ENCODE data around the gene ROPN1L. TPM values are rescaled to one million over a fixed set of nuclear protein-coding genes. Genes with fewer than 3 reads are reported as not detected.

Gene ROPN1L
- total and polyA plus RNA-seq, 3 donors from 2014 or later = 199 to 538 (median 333) TPM

DNA sequence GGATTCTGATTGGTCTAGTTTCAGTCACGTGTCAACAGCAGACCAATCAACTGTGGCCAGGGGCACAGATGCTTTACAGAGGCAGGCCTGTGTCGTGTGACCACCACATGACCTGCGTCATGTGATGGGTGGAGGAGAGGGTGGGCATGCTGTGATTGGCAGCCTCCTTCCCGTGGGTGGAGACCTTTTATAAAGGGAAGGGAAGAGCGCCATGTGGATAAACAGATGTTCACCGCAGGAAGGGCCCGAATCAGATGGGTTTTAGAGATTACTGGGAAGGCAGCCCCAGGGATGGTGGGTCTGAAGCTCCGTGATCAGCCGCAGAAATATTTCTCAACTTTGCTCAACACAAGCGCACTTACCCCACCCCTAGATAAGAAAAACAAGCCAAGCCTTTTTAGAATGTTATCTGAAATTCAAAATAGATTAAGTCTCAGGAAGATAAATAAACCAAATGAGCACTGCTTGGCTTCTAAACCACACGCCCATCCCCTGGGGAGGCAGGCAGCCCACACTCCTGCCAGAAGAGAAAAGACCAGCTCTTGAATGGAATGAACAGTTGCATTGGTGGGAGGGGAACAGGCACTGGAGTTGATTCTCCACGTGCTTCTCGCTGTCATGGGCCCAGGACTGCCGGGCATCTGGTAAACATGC is 43.6 kb downstream of the ROPN1L start:
- intact Hi-C loops (cut with DNase I; ENCODE audit: low total_unique reads) = no loop called here
- no peaks in the 10 kb centered on the region for H3K27me3 ChIP-seq
- peak; percentile 72 for DNase-seq
- TF ChIP-seq POLR2A (IDR thresholded peaks at IDR 0.05) = no peak
- TF ChIP-seq, protein P1, sequence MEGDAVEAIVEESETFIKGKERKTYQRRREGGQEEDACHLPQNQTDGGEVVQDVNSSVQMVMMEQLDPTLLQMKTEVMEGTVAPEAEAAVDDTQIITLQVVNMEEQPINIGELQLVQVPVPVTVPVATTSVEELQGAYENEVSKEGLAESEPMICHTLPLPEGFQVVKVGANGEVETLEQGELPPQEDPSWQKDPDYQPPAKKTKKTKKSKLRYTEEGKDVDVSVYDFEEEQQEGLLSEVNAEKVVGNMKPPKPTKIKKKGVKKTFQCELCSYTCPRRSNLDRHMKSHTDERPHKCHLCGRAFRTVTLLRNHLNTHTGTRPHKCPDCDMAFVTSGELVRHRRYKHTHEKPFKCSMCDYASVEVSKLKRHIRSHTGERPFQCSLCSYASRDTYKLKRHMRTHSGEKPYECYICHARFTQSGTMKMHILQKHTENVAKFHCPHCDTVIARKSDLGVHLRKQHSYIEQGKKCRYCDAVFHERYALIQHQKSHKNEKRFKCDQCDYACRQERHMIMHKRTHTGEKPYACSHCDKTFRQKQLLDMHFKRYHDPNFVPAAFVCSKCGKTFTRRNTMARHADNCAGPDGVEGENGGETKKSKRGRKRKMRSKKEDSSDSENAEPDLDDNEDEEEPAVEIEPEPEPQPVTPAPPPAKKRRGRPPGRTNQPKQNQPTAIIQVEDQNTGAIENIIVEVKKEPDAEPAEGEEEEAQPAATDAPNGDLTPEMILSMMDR (IDR thresholded peaks at IDR 0.05) = no peak
- no peaks in the 10 kb centered on the region for H3K9me3 ChIP-seq
- no peaks in the 10 kb centered on the region for H3K4me1 ChIP-seq
- no peaks in the 10 kb centered on the region for H3K36me3 ChIP-seq (ENCODE audit: low read depth, missing control alignments)
- whole genome bisulfite sequencing, 2 donors = 48 to 58% methylated on average over 14 of the region's 14 CpGs
- no peak overlapping the region for H3K27ac ChIP-seq
- H3K4me3 ChIP-seq = no peak overlapping the region

DNA sequence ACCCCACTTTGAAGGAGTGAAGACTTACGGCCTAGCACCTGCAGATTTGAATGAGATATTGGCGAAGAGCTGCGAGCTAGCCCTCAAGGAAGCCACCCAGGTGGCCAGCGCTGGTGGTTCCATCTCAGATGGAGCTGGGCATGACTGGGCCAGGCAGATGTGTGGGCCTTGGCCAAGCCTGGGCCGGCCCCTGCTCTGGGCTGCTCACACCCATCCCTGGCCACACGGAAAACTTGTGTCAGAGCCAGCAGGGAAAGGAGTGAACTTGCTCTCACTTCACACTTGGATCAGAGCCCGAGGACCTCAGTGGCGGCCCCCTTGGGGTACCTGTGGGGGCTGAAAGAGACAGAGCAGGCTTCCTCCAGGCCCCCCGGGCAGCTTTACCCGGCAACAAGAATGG is 44.2 kb downstream of the ROPN1L start:
- Histone ChIP-seq H3K36me3 (ENCODE audit: low read depth, missing control alignments) (no peaks in the 10 kb centered on the region), H3K4me1 (no peaks in the 10 kb centered on the region), H3K9me3 (no peaks in the 10 kb centered on the region), H3K27ac (no peak overlapping the region), H3K27me3 (no peaks in the 10 kb centered on the region), H3K4me3 (no peak overlapping the region)
- TF ChIP-seq, protein P1 (IDR thresholded peaks at IDR 0.05) = no peak
- TF ChIP-seq POLR2A (IDR thresholded peaks at IDR 0.05) = no peak
- no peak for DNase-seq
- intact Hi-C loops (cut with DNase I; ENCODE audit: low total_unique reads) = no loop called here
- WGBS, 2 donors = 40 to 63% methylated on average over 4 to 10 of the region's 10 CpGs

DNA sequence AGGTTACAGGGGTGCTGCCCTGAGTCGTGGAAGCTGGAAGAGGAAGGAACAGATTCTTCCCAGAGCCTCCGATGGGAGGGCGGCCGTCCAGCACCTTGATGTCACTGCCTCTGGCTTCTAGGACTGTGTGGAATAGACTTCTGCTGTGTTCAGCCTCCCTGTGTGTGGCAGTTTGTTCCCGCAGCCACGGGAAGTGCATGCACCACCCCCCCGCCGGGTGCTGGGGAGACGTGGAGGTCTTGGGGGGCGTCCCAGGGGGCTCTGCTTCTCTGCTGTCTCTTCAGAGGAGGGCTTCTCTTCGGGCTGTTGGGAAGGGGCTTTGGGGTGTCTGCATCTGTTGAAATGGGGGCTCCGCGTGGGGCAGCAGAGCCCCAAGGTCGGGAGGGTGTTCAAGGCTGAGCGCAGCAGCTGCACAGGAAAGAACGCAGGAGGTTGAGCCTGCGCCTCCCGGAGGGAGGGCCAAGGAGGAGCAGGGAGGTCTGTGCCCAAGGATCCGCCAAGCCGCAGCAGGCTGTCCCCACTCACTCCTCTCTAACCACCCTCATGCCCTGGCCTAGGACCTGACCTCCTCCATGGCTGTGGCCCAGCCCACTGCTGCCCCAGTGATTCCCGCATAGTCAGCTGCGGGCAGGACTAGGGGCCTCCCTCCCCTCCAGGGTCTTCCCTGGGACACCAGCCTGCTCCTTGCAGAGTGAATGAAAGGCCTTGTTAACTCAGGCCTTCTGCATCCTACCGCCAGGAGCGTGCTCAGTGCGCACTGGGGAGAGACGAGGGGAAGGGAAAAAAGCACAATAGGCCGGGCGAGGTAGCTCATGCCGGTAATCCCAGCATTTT is 45.0 kb downstream of the ROPN1L start:
- no peaks in the 10 kb centered on the region for H3K4me1 ChIP-seq
- no peak for TF ChIP-seq POLR2A (IDR thresholded peaks at IDR 0.05)
- TF ChIP-seq, protein P1 (IDR thresholded peaks at IDR 0.05) = no peak
- H3K27me3 ChIP-seq = no peaks in the 10 kb centered on the region
- no peaks in the 10 kb centered on the region for H3K9me3 ChIP-seq
- 50 to 67% methylated on average over 21 to 29 of the region's 29 CpGs for WGBS, 2 donors
- DNase-seq = no peak
- intact Hi-C loops (cut with DNase I; ENCODE audit: low total_unique reads) = no loop called here
- no peak overlapping the region for H3K27ac ChIP-seq
- H3K36me3 ChIP-seq (ENCODE audit: low read depth, missing control alignments) = no peaks in the 10 kb centered on the region
- H3K4me3 ChIP-seq = no peak overlapping the region

DNA sequence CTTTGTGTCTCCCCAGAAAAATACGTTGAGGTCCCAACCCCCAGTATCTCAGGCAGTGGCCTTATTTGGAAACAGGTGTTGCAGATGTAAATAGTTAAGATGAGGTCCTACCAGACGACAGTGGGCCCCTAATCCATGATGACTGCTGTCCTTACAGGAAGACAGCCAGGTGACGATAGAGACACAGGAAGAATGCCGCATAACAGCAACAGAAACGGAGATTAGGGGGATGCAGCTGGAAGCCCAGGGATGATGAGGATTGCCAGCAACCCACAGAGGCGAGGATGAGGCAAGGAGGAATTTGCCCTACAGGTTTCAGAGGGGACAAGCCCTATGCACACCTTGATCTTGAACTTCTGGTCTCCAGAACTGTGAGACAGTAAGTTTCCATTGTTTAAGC is 46.5 kb downstream of the ROPN1L start:
- no peak for DNase-seq
- Histone ChIP-seq H3K9me3 (no peaks in the 10 kb centered on the region), H3K36me3 (ENCODE audit: low read depth, missing control alignments) (no peaks in the 10 kb centered on the region), H3K4me1 (no peaks in the 10 kb centered on the region), H3K27me3 (no peaks in the 10 kb centered on the region), H3K27ac (no peak overlapping the region), H3K4me3 (no peak overlapping the region)
- no peak for TF ChIP-seq POLR2A (IDR thresholded peaks at IDR 0.05)
- TF ChIP-seq, protein P1 (IDR thresholded peaks at IDR 0.05) = no peak
- 76 to 84% methylated on average over 6 of the region's 6 CpGs for WGBS, 2 donors
- intact Hi-C loops (cut with DNase I; ENCODE audit: low total_unique reads) = no loop called here
